ENCODE results near the gene MRGPRX3.
"Not testable (repeated sequence)": the region's sequence is repeated elsewhere in the genome, so short reads cannot be mapped to it uniquely, and the experiment has no call there.

Gene MRGPRX3

DNA sequence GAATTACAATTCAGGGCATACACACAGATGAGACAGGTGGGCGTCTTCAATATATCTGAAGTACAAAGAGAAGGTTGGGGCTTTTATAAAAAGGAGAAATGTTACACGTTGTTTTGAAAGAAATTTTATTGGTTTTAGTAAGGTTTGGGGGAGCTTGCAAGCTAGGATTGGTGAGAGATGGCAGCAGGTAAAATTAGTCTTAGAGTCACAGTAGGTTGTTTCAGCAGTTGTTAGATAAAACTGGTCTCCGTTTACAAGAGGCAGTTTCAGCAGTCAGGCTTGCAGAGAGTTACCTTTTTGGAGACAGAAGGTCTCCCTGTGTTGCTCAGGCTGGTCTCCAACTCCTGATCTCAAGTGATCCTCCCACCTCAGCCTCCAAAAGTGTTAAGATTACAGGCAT lies 24.1 kb upstream of the MRGPRX3 start:
- peaks cover 0 to 2% of the 10 kb centered on the region in 2 donors for H3K36me3 ChIP-seq (ENCODE audit: control insufficient read depth in 2 of 2, insufficient read depth in 2 of 2, low read length in 2 of 2)
- no peaks in the 10 kb centered on the region for H3K9me3 ChIP-seq (ENCODE audit: control insufficient read depth in 2 of 2, low read length in 2 of 2)
- H3K4me1 ChIP-seq (ENCODE audit: control insufficient read depth in 2 of 2, insufficient read depth in 2 of 2, low read length in 2 of 2): peaks cover 0 to 7% of the 10 kb centered on the region in 2 donors
- no peak overlapping the region for H3K9ac ChIP-seq (ENCODE audit: low read depth in 1 of 2, low read length in 2 of 2)
- no peak overlapping the region for H3K4me3 ChIP-seq (ENCODE audit: low read length in 2 of 2)
- no peak overlapping the region for H3K27ac ChIP-seq (ENCODE audit: low read depth in 2 of 2, low read length in 2 of 2)
- H3K27me3 ChIP-seq (ENCODE audit: control insufficient read depth in 2 of 2, insufficient read depth in 2 of 2, low read length in 2 of 2): peaks cover 4 to 15% of the 10 kb centered on the region in 2 donors

- Histone ChIP-seq H3K9me3 (ENCODE audit: control insufficient read depth in 2 of 2, low read length in 2 of 2) (no peaks in the 10 kb centered on the region), H3K4me3 (ENCODE audit: low read length in 2 of 2) (no peak overlapping the region), H3K36me3 (ENCODE audit: control insufficient read depth in 2 of 2, insufficient read depth in 2 of 2, low read length in 2 of 2) (no peaks in the 10 kb centered on the region), H3K4me1 (ENCODE audit: control insufficient read depth in 2 of 2, insufficient read depth in 2 of 2, low read length in 2 of 2) (no peaks in the 10 kb centered on the region), H3K27me3 (ENCODE audit: control insufficient read depth in 2 of 2, insufficient read depth in 2 of 2, low read length in 2 of 2) (peaks cover 13 to 15% of the 10 kb centered on the region in 2 donors), H3K9ac (ENCODE audit: low read depth in 1 of 2, low read length in 2 of 2) (no peak overlapping the region), H3K27ac (ENCODE audit: low read depth in 2 of 2, low read length in 2 of 2) (no peak overlapping the region)
Measured at GRCh38 chr11:18111005-18111404, 21.4 kb upstream of the MRGPRX3 start.

- Histone ChIP-seq H3K27ac (ENCODE audit: low read depth in 2 of 2, low read length in 2 of 2) (no peak overlapping the region), H3K4me1 (ENCODE audit: control insufficient read depth in 2 of 2, insufficient read depth in 2 of 2, low read length in 2 of 2) (no peaks in the 10 kb centered on the region), H3K9ac (ENCODE audit: low read depth in 1 of 2, low read length in 2 of 2) (no peak overlapping the region), H3K4me3 (ENCODE audit: low read length in 2 of 2) (no peak overlapping the region), H3K36me3 (ENCODE audit: control insufficient read depth in 2 of 2, insufficient read depth in 2 of 2, low read length in 2 of 2) (no peaks in the 10 kb centered on the region), H3K27me3 (ENCODE audit: control insufficient read depth in 2 of 2, insufficient read depth in 2 of 2, low read length in 2 of 2) (peaks cover 13 to 14% of the 10 kb centered on the region in 2 donors), H3K9me3 (ENCODE audit: control insufficient read depth in 2 of 2, low read length in 2 of 2) (no peaks in the 10 kb centered on the region)
Measured at GRCh38 chr11:18115360-18116127, 16.8 kb upstream of the MRGPRX3 start.

- not testable (repeated sequence) for H3K9me3 ChIP-seq (ENCODE audit: control insufficient read depth in 2 of 2, low read length in 2 of 2); H3K4me1 ChIP-seq (ENCODE audit: control insufficient read depth in 2 of 2, insufficient read depth in 2 of 2, low read length in 2 of 2); H3K36me3 ChIP-seq (ENCODE audit: control insufficient read depth in 2 of 2, insufficient read depth in 2 of 2, low read length in 2 of 2); H3K9ac ChIP-seq (ENCODE audit: low read depth in 1 of 2, low read length in 2 of 2); H3K27me3 ChIP-seq (ENCODE audit: control insufficient read depth in 2 of 2, insufficient read depth in 2 of 2, low read length in 2 of 2); H3K4me3 ChIP-seq (ENCODE audit: low read length in 2 of 2); H3K27ac ChIP-seq (ENCODE audit: low read depth in 2 of 2, low read length in 2 of 2)
Measured at GRCh38 chr11:18121331-18121828, 11.0 kb upstream of the MRGPRX3 start.

DNA sequence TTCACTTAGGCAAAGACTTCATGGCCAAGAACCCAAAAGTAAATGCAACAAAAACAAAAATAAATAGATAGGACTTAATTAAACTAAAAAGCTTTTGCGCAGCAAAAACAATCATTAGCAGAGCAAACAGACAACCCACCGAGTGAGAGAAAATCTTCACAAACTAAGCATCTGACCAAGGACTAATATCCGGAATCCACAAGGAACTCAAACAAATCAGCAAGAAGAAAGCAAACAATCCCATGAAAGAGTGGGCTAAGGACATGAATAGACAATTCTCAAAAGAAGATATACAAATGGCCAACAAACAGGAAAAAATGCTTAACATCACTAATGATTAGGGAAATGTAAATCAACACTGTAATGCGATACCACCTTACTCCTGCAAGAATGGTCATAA lies 1.3 kb upstream of the MRGPRX3 start:
- not testable (repeated sequence) for H3K9ac ChIP-seq (ENCODE audit: low read depth in 1 of 2, low read length in 2 of 2); H3K36me3 ChIP-seq (ENCODE audit: control insufficient read depth in 2 of 2, insufficient read depth in 2 of 2, low read length in 2 of 2); H3K27me3 ChIP-seq (ENCODE audit: control insufficient read depth in 2 of 2, insufficient read depth in 2 of 2, low read length in 2 of 2); H3K27ac ChIP-seq (ENCODE audit: low read depth in 2 of 2, low read length in 2 of 2); H3K9me3 ChIP-seq (ENCODE audit: control insufficient read depth in 2 of 2, low read length in 2 of 2); H3K4me1 ChIP-seq (ENCODE audit: control insufficient read depth in 2 of 2, insufficient read depth in 2 of 2, low read length in 2 of 2); H3K4me3 ChIP-seq (ENCODE audit: low read length in 2 of 2)

DNA sequence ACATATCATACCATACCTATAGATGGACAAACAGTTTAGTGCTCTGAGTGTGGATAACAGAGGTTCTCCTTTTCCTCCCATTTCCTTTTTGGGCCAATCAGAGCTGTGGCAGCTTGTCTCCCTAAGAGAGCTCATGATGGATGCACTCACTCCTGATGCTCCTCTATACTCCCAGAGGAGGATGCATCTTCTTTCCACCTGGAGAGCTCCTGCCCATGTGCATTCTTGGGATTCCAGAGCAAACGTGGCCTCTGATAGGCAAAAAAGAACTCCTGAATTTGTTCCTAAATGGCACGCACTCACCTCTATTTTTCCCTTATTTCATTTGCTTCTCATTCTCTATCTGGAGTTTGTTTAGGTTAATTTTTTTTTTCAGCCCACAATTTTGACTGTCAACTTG lies 2.9 kb downstream of the MRGPRX3 start:
- no peaks in the 10 kb centered on the region for H3K36me3 ChIP-seq (ENCODE audit: control insufficient read depth in 2 of 2, insufficient read depth in 2 of 2, low read length in 2 of 2)
- peaks cover 0 to 3% of the 10 kb centered on the region in 2 donors for H3K27me3 ChIP-seq (ENCODE audit: control insufficient read depth in 2 of 2, insufficient read depth in 2 of 2, low read length in 2 of 2)
- no peaks in the 10 kb centered on the region for H3K9me3 ChIP-seq (ENCODE audit: control insufficient read depth in 2 of 2, low read length in 2 of 2)
- H3K9ac ChIP-seq (ENCODE audit: low read depth in 1 of 2, low read length in 2 of 2): no peak overlapping the region
- no peak overlapping the region for H3K27ac ChIP-seq (ENCODE audit: low read depth in 2 of 2, low read length in 2 of 2)
- H3K4me3 ChIP-seq (ENCODE audit: low read length in 2 of 2): no peak overlapping the region
- H3K4me1 ChIP-seq (ENCODE audit: control insufficient read depth in 2 of 2, insufficient read depth in 2 of 2, low read length in 2 of 2): no peaks in the 10 kb centered on the region

- Histone ChIP-seq H3K27me3 (ENCODE audit: control insufficient read depth in 2 of 2, insufficient read depth in 2 of 2, low read length in 2 of 2) (peaks cover 0 to 3% of the 10 kb centered on the region in 2 donors), H3K36me3 (ENCODE audit: control insufficient read depth in 2 of 2, insufficient read depth in 2 of 2, low read length in 2 of 2) (no peaks in the 10 kb centered on the region), H3K27ac (ENCODE audit: low read depth in 2 of 2, low read length in 2 of 2) (no peak overlapping the region), H3K4me3 (ENCODE audit: low read length in 2 of 2) (no peak overlapping the region), H3K4me1 (ENCODE audit: control insufficient read depth in 2 of 2, insufficient read depth in 2 of 2, low read length in 2 of 2) (no peaks in the 10 kb centered on the region), H3K9me3 (ENCODE audit: control insufficient read depth in 2 of 2, low read length in 2 of 2) (no peaks in the 10 kb centered on the region), H3K9ac (ENCODE audit: low read depth in 1 of 2, low read length in 2 of 2) (no peak overlapping the region)
Measured at GRCh38 chr11:18137186-18137800, 4.9 kb downstream of the MRGPRX3 start.

GRCh38 chr11:18140145-18140544 lies 7.8 kb downstream of the MRGPRX3 start:
- H3K4me1 ChIP-seq (ENCODE audit: control insufficient read depth in 2 of 2, insufficient read depth in 2 of 2, low read length in 2 of 2): no peaks in the 10 kb centered on the region
- H3K27ac ChIP-seq (ENCODE audit: low read depth in 2 of 2, low read length in 2 of 2): no peak overlapping the region
- H3K27me3 ChIP-seq (ENCODE audit: control insufficient read depth in 2 of 2, insufficient read depth in 2 of 2, low read length in 2 of 2): peaks cover 0 to 3% of the 10 kb centered on the region in 2 donors
- H3K9ac ChIP-seq (ENCODE audit: low read depth in 1 of 2, low read length in 2 of 2): no peak overlapping the region
- H3K36me3 ChIP-seq (ENCODE audit: control insufficient read depth in 2 of 2, insufficient read depth in 2 of 2, low read length in 2 of 2): no peaks in the 10 kb centered on the region
- H3K9me3 ChIP-seq (ENCODE audit: control insufficient read depth in 2 of 2, low read length in 2 of 2): no peaks in the 10 kb centered on the region
- H3K4me3 ChIP-seq (ENCODE audit: low read length in 2 of 2): no peak overlapping the region

DNA sequence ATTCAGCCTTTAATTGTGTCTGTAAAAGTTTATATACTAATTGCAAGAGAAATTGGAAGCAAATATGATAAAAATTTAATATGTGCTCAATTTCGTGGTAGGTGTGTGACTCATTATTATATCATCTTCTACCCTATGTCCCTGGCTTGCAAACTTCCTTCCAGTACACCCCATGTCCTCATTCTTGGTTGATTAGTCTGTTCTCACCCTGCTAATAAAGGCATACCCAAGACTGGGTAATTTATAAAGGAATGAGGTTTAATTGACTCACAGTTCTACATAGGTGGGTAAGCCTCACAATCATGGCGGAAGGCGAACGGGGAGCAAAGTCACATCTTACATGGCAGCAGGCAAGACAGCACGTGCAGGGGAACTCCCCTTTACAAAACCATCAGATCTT lies 11.9 kb downstream of the MRGPRX3 start:
- H3K27ac ChIP-seq (ENCODE audit: low read depth in 2 of 2, low read length in 2 of 2): no peak overlapping the region
- no peaks in the 10 kb centered on the region for H3K4me1 ChIP-seq (ENCODE audit: control insufficient read depth in 2 of 2, insufficient read depth in 2 of 2, low read length in 2 of 2)

GRCh38 chr11:18145025-18145424 lies 12.7 kb downstream of the MRGPRX3 start:
- Histone ChIP-seq H3K27me3 (ENCODE audit: control insufficient read depth in 2 of 2, insufficient read depth in 2 of 2, low read length in 2 of 2) (peaks cover 3 to 4% of the 10 kb centered on the region in 2 donors), H3K4me1 (ENCODE audit: control insufficient read depth in 2 of 2, insufficient read depth in 2 of 2, low read length in 2 of 2) (no peaks in the 10 kb centered on the region), H3K36me3 (ENCODE audit: control insufficient read depth in 2 of 2, insufficient read depth in 2 of 2, low read length in 2 of 2) (no peaks in the 10 kb centered on the region), H3K9ac (ENCODE audit: low read depth in 1 of 2, low read length in 2 of 2) (no peak overlapping the region), H3K27ac (ENCODE audit: low read depth in 2 of 2, low read length in 2 of 2) (no peak overlapping the region), H3K4me3 (ENCODE audit: low read length in 2 of 2) (no peak overlapping the region), H3K9me3 (ENCODE audit: control insufficient read depth in 2 of 2, low read length in 2 of 2) (no peaks in the 10 kb centered on the region)

More for the DNA sequence above, 11.9 kb downstream of the MRGPRX3 start:
- Histone ChIP-seq H3K27me3 (ENCODE audit: control insufficient read depth in 2 of 2, insufficient read depth in 2 of 2, low read length in 2 of 2) (peaks cover 3 to 4% of the 10 kb centered on the region in 2 donors), H3K36me3 (ENCODE audit: control insufficient read depth in 2 of 2, insufficient read depth in 2 of 2, low read length in 2 of 2) (no peaks in the 10 kb centered on the region), H3K4me3 (ENCODE audit: low read length in 2 of 2) (no peak overlapping the region), H3K9me3 (ENCODE audit: control insufficient read depth in 2 of 2, low read length in 2 of 2) (no peaks in the 10 kb centered on the region), H3K9ac (ENCODE audit: low read depth in 1 of 2, low read length in 2 of 2) (no peak overlapping the region)
